22Rv1 (cell line): ENCODE data around the gene TLR1.

Experiments
- CTCF ChIP-seq: fragments of 450-650 bp; IDR thresholded peaks from 2 replicates; pipeline ENCODE4 v1.5.1; 2017; ENCODE audit warnings: mild to moderate bottlenecking
- ZFX ChIP-seq: fragments of 450-650 bp; IDR thresholded peaks from 2 replicates; pipeline ENCODE4 v1.6.1; 2017; ENCODE audit warnings: antibody characterized with exemption, borderline replicate concordance

GRCh38 chr4:38837334-38837733 is 32.7 kb upstream of the TLR1 start:
- TF ChIP-seq CTCF (no peak), ZFX (no peak)
